ENCODE results near the gene ENOSF1.

The ENOSF1 gene

GRCh38 chr18:677145-677544, 35.3 kb downstream of the ENOSF1 start:
- in situ Hi-C loops (cut with MboI; ENCODE audit: low pct_unique_long_range_greater_than_20kb, low sequenced_read_pairs, unreplicated experiment) = no loop called here
- DNase-seq (ENCODE audit: low spot score) = no peak
- TF ChIP-seq, protein P1, sequence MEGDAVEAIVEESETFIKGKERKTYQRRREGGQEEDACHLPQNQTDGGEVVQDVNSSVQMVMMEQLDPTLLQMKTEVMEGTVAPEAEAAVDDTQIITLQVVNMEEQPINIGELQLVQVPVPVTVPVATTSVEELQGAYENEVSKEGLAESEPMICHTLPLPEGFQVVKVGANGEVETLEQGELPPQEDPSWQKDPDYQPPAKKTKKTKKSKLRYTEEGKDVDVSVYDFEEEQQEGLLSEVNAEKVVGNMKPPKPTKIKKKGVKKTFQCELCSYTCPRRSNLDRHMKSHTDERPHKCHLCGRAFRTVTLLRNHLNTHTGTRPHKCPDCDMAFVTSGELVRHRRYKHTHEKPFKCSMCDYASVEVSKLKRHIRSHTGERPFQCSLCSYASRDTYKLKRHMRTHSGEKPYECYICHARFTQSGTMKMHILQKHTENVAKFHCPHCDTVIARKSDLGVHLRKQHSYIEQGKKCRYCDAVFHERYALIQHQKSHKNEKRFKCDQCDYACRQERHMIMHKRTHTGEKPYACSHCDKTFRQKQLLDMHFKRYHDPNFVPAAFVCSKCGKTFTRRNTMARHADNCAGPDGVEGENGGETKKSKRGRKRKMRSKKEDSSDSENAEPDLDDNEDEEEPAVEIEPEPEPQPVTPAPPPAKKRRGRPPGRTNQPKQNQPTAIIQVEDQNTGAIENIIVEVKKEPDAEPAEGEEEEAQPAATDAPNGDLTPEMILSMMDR (IDR thresholded peaks at IDR 0.05; ENCODE audit: extremely low read depth, insufficient read depth, missing control alignments) = no peak

- TF ChIP-seq, protein P1 (IDR thresholded peaks at IDR 0.05; ENCODE audit: extremely low read depth, insufficient read depth, missing control alignments) = no peak
- in situ Hi-C loops (cut with MboI; ENCODE audit: low pct_unique_long_range_greater_than_20kb, low sequenced_read_pairs, unreplicated experiment) = no loop called here
- no peak for DNase-seq (ENCODE audit: low spot score)
Measured at GRCh38 chr18:676736-677135, 35.7 kb downstream of the ENOSF1 start.

DNA sequence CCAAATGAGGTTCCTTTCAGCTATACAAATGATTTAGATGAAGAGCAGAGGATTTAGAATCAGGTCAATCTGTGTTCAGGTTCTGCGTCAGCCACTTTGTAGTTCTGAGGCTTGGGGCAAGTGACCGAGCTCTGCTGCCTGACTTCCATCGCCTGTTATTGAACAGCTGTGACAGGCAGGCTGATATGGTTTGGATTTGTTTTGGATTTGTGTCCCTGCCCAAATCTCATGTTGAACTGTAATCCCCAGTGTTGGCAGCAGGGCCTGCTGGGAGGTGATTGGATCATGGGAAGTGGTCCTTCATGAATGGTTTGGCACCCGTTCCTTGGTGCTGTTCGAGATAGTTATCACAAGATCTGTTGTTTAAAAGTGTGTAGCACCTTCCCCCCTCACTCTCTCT, 36.4 kb downstream of the ENOSF1 start:
- DNase-seq (ENCODE audit: low spot score) = no peak
- TF ChIP-seq, protein P1 (IDR thresholded peaks at IDR 0.05; ENCODE audit: extremely low read depth, insufficient read depth, missing control alignments) = no peak
- in situ Hi-C loops (cut with MboI; ENCODE audit: low pct_unique_long_range_greater_than_20kb, low sequenced_read_pairs, unreplicated experiment) = no loop called here

- TF ChIP-seq, protein P1 (IDR thresholded peaks at IDR 0.05; ENCODE audit: extremely low read depth, insufficient read depth, missing control alignments) = no peak
- DNase-seq (ENCODE audit: low spot score) = no peak
- in situ Hi-C loops (cut with MboI; ENCODE audit: low pct_unique_long_range_greater_than_20kb, low sequenced_read_pairs, unreplicated experiment) = no loop called here
Measured at GRCh38 chr18:675307-675706, 37.1 kb downstream of the ENOSF1 start.

DNA sequence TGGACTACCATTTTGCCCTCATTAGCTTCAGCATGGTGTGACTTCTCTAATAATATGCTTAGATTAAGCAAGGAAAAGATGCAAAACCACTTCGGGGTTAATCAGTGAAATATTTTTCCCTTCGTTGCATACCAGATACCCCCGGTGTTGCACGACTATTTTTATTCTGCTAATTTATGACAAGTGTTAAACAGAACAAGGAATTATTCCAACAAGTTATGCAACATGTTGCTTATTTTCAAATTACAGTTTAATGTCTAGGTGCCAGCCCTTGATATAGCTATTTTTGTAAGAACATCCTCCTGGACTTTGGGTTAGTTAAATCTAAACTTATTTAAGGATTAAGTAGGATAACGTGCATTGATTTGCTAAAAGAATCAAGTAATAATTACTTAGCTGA, 38.7 kb downstream of the ENOSF1 start:
- in situ Hi-C loops (cut with MboI; ENCODE audit: low pct_unique_long_range_greater_than_20kb, low sequenced_read_pairs, unreplicated experiment) = no loop called here
- DNase-seq (ENCODE audit: low spot score) = no peak
- TF ChIP-seq, protein P1 (IDR thresholded peaks at IDR 0.05; ENCODE audit: extremely low read depth, insufficient read depth, missing control alignments) = no peak

GRCh38 chr18:673317-673716, 39.1 kb downstream of the ENOSF1 start:
- TF ChIP-seq, protein P1 (IDR thresholded peaks at IDR 0.05; ENCODE audit: extremely low read depth, insufficient read depth, missing control alignments) = no peak
- in situ Hi-C loops (cut with MboI; ENCODE audit: low pct_unique_long_range_greater_than_20kb, low sequenced_read_pairs, unreplicated experiment) = no loop called here
- DNase-seq (ENCODE audit: low spot score) = no peak

DNA sequence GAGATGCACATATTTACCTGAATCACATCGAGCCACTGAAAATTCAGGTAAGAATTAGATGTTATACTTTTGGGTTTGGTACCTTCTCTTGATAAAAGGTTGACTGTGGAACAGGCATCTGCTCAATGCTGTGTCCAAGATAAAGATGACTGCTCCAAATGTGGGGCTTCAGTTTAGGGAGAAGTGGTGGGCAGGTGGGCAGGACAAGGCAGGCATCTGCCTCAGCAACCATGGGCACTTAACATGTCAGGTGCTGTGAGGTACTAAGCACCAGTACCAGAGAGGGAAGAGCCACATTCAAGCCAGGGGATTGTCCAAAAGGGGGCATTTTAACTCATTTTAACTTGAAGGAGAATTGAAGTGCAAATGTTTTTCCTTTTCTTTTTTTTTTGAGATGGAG, 41.0 kb downstream of the ENOSF1 start:
- in situ Hi-C loops (cut with MboI; ENCODE audit: low pct_unique_long_range_greater_than_20kb, low sequenced_read_pairs, unreplicated experiment) = no loop called here
- TF ChIP-seq, protein P1 (IDR thresholded peaks at IDR 0.05; ENCODE audit: extremely low read depth, insufficient read depth, missing control alignments) = no peak
- no peak for DNase-seq (ENCODE audit: low spot score)
